Endothelial cell of umbilical vein (primary cell): ENCODE data around the gene PER3. TPM values are rescaled to one million over a fixed set of nuclear protein-coding genes. Genes with fewer than 3 reads are reported as not detected.

Source experiments
- BruUV-seq: library from RNA; stranded (reverse); fragments of 400-500 nt; replicated peaks from 2 replicates; lab custom pipeline; 2021; lab: Mats Ljungman, UMichigan
- CTCF ChIA-PET: fragments of 300-600, 350-600 bp; sonication (Branson Sonifier 250); formaldehyde crosslinking; loops from one replicate; lab custom pipeline; 2021; ENCODE audit warnings: antibody characterized with exemption, inconsistent platforms; lab: Charles Lee
- POLR2A ChIA-PET: fragments of 300-600, 350-600 bp; sonication (Branson Sonifier 250); formaldehyde crosslinking; loops from one replicate; lab custom pipeline; 2021; ENCODE audit warnings: antibody characterized with exemption, inconsistent platforms; lab: Charles Lee
- DNase-seq: peaks from one replicate; pipeline ENCODE4 v3.0.0-alpha.2; 2011; ENCODE audit warnings: low read depth, low spot score
- FAIRE-seq: peaks from 2 replicates; lab custom pipeline; 2011; peaks lifted over from hg19 to GRCh38; lab: Jason Lieb, UNC
- H2AFZ ChIP-seq: 2 replicates; pipeline ENCODE4 v1.6.0; 2012; ENCODE audit warnings: low read depth, low read length, control low read depth, inconsistent platforms
- H3K27ac ChIP-seq: 2 replicates; pipeline ENCODE4 v1.5.1; 2011; ENCODE audit warnings: low read depth, mild to moderate bottlenecking, control low read depth, low read length, moderate library complexity; ENCODE audit not compliant: insufficient read depth
- H3K27me3 ChIP-seq, 2 experiments: 2 replicates each; pipeline versions ENCODE4 v1.6.0 to v1.6.1; 2011; ENCODE audit warnings: low read length in 2 of 2, mixed read lengths in 1 of 2; ENCODE audit not compliant: control insufficient read depth in 2 of 2, insufficient read depth in 2 of 2
- H3K36me3 ChIP-seq, 2 experiments: 2 replicates in 1 of 2; 3 replicates in 1 of 2; pipeline ENCODE4 v1.5.1; 2011; ENCODE audit warnings: low read length in 2 of 2, mild to moderate bottlenecking in 1 of 2, moderate library complexity in 1 of 2; ENCODE audit not compliant: control insufficient read depth in 2 of 2, insufficient read depth in 2 of 2; ENCODE audit errors: extremely low read depth in 1 of 2
- H3K4me1 ChIP-seq: 3 replicates; pipeline ENCODE4 v1.5.1; 2011; ENCODE audit warnings: mild to moderate bottlenecking, low read length; ENCODE audit not compliant: control insufficient read depth, insufficient read depth; ENCODE audit errors: extremely low read depth
- H3K4me2 ChIP-seq: 2 replicates; pipeline ENCODE4 v1.6.1; 2011; ENCODE audit warnings: low read length, control low read depth, mixed read lengths; ENCODE audit not compliant: insufficient read depth
- H3K4me3 ChIP-seq, 3 experiments: fragments of 200-600 bp in 1 of 3; sonication (generic), shearing (Covaris generic) in 1 of 3; replicated peaks in 1 of 3; 2 replicates each; pipeline ENCODE4 v1.5.1; 2011 to 2016; ENCODE audit warnings: control low read depth in 3 of 3, low read length in 3 of 3, mild to moderate bottlenecking in 2 of 3, inconsistent platforms in 1 of 3, low read depth in 1 of 3, moderate library complexity in 1 of 3; ENCODE audit not compliant: insufficient read depth in 1 of 3
- H3K79me2 ChIP-seq: 2 replicates; pipeline ENCODE4 v1.6.0; 2012; ENCODE audit warnings: low read length, inconsistent platforms; ENCODE audit not compliant: control insufficient read depth, insufficient read depth
- H3K9ac ChIP-seq: replicated peaks from 2 replicates; pipeline ENCODE3; 2011; ENCODE audit warnings: low read length, control low read depth; ENCODE audit not compliant: insufficient read depth; ENCODE audit errors: extremely low read depth
- H3K9me1 ChIP-seq: replicated peaks from 3 replicates; pipeline ENCODE4 v1.6.0; 2011; ENCODE audit warnings: mild to moderate bottlenecking, low read length; ENCODE audit not compliant: control insufficient read depth, insufficient read depth; ENCODE audit errors: extremely low read depth
- H3K9me3 ChIP-seq: replicated peaks from 2 replicates; pipeline ENCODE4 v1.5.1; 2012; ENCODE audit warnings: low read length, inconsistent platforms; ENCODE audit not compliant: control insufficient read depth, insufficient read depth
- H4K20me1 ChIP-seq: replicated peaks from 2 replicates; pipeline ENCODE3; 2011; ENCODE audit warnings: mild to moderate bottlenecking, low read length; ENCODE audit not compliant: control insufficient read depth, insufficient read depth; ENCODE audit errors: extremely low read depth
- FOS ChIP-seq: IDR thresholded peaks from 2 replicates; pipeline ENCODE4 v1.6.1; 2011; ENCODE audit warnings: mild to moderate bottlenecking, low read length, moderate library complexity, borderline replicate concordance; ENCODE audit not compliant: insufficient read depth
- GATA2 ChIP-seq: IDR thresholded peaks from 2 replicates; pipeline ENCODE4 v1.7.0; 2011; ENCODE audit warnings: low read depth, mild to moderate bottlenecking, moderate library complexity, mixed read lengths, low read length; ENCODE audit not compliant: insufficient read length, insufficient read depth
- JUN ChIP-seq: IDR thresholded peaks from 2 replicates; pipeline ENCODE4 v1.6.1; 2011; ENCODE audit warnings: borderline replicate concordance, low read depth; ENCODE audit not compliant: insufficient read length, insufficient read depth
- MYC ChIP-seq: IDR thresholded peaks from one replicate; pipeline ENCODE4 v1.6.1; 2011; ENCODE audit warnings: mild to moderate bottlenecking, low read depth, low read length
- POLR2A ChIP-seq: IDR thresholded peaks from 2 replicates; pipeline ENCODE4 v1.6.1; 2012; ENCODE audit warnings: low read depth, mild to moderate bottlenecking, control low read depth, low read length
- dilution Hi-C: fragments of 300-500 bp; cut with MboI; formaldehyde crosslinking; loops from one replicate; pipeline ENCODE4 v1.15.0; 2019; ENCODE audit warnings: low sequenced_read_pairs; ENCODE audit not compliant: extremely low pct_ligation_motif_present
- intact Hi-C: fragments of 100-400 bp; cut with micrococcal nuclease; formaldehyde crosslinking; loops from one replicate; pipeline ENCODE4 v1.10.0; 2022
- polyA plus RNA-seq, 4 experiments: library from polyadenylated mRNA; depleted of rRNA in 3 of 4; stranded (reverse) in 3 of 4; unstranded in 1 of 4; fragments of >200 nt; gene quantifications; 2 replicates each; pipeline versions ENCODE4 v1.2.1 to v1.2.3, GENCODE V29; 2011 to 2012; ENCODE audit warnings: missing spikeins in 1 of 4
- total RNA-seq: library from RNA; stranded (reverse); gene quantifications from 2 replicates; pipeline ENCODE4 v1.2.3, GENCODE V29; 2021
- TF ChIP-seq, protein P1 (sequence below), 2 donors: IDR thresholded peaks; 1 replicate in 1 of 2; 2 replicates in 1 of 2; pipeline ENCODE4 v1.5.1; 2011; ENCODE audit warnings: low read length in 2 of 2, mild to moderate bottlenecking in 2 of 2, moderate library complexity in 2 of 2, control low read depth in 1 of 2, inconsistent platforms in 1 of 2, low read depth in 1 of 2; ENCODE audit not compliant: insufficient read depth in 1 of 2; ENCODE audit errors: extremely low read depth in 1 of 2

Gene PER3
- total and polyA plus RNA-seq, 2 donors (not counting 3 experiments of a cell fraction or from before 2014, with no cell fraction given), result 2.5 to 2.6 TPM

DNA sequence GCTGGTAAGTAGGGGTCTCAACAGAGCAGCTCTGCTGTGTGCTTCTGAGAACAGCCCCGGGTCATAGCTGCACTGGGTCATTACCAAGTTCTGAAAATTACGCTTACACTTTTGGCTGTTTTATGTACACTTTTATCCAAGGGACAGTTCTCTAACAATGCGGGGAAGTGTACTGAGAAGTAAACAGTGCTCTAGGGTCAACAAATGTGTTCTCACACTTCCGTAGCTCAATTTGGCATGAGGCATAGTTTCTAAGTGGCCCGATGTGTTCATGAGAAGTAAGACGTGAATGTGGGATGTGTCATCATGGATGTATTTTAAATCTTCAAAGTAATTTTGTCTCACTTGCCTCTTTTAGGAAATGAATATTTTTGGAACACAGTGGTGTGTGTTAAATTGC lies 23.8 kb upstream of the PER3 start:
- H3K9ac ChIP-seq, result no peak overlapping the region
- no peaks in the 10 kb centered on the region for H3K36me3 ChIP-seq
- H3K79me2 ChIP-seq, result no peaks in the 10 kb centered on the region
- H2AFZ ChIP-seq, result no peak overlapping the region
- no peaks in the 10 kb centered on the region for H4K20me1 ChIP-seq
- FAIRE-seq (peak; percentile 38), DNase-seq (peak; percentile 55)
- H3K27me3 ChIP-seq, result no peaks in the 10 kb centered on the region
- no peaks in the 10 kb centered on the region for H3K4me1 ChIP-seq
- no peaks in the 10 kb centered on the region for H3K9me1 ChIP-seq
- CTCF ChIA-PET, result interaction anchor here (1.4 to 4.7 kb wide), 2 partner anchors 9 to 91 kb away, joined by 3 to 52 read pairs; no protein-coding TSS in a partner anchor
- H3K4me3 ChIP-seq, result no peak overlapping the region
- H3K4me2 ChIP-seq, result peak overlapping the region; percentile 9
- dilution Hi-C loops, result no loop called here
- no peaks in the 10 kb centered on the region for H3K9me3 ChIP-seq
- no TSS peak for BruUV-seq
- POLR2A ChIA-PET, result no interaction called here
- no peak for TF ChIP-seq FOS
- TF ChIP-seq JUN, result peak; percentile 25
- intact Hi-C loops, result loop anchor here (10.0 kb wide), 1 partner anchor 215 kb away; no protein-coding TSS in a partner anchor
- peak overlapping the region; percentile 43 for H3K27ac ChIP-seq

DNA sequence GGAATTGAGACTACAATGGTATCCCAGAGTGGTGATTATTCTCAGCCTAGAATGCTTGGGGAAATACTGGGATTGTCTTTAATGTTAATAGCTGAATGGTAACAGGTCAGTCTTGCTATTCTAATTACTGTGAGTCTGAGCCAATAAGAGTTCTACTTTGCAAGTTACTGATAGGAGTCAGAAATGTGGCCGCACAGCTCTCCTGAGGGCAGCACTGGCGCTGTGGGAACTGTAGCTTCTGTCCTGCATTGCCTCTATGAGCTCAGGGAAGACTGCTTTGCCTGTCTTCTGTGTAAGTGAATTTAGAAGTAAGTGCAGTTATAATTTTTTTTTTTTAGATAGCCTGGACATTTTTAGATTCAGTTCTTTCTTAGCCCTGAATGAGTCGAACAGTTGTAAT lies 23.0 kb upstream of the PER3 start:
- Histone ChIP-seq H3K27ac (no peak overlapping the region), H3K79me2 (no peaks in the 10 kb centered on the region), H3K9ac (no peak overlapping the region), H4K20me1 (no peaks in the 10 kb centered on the region), H3K27me3 (no peaks in the 10 kb centered on the region), H3K4me1 (no peaks in the 10 kb centered on the region), H3K9me3 (no peaks in the 10 kb centered on the region), H3K4me2 (no peak overlapping the region), H2AFZ (no peak overlapping the region), H3K4me3 (no peak overlapping the region), H3K36me3 (no peaks in the 10 kb centered on the region), H3K9me1 (no peaks in the 10 kb centered on the region)
- TF ChIP-seq, protein P1, sequence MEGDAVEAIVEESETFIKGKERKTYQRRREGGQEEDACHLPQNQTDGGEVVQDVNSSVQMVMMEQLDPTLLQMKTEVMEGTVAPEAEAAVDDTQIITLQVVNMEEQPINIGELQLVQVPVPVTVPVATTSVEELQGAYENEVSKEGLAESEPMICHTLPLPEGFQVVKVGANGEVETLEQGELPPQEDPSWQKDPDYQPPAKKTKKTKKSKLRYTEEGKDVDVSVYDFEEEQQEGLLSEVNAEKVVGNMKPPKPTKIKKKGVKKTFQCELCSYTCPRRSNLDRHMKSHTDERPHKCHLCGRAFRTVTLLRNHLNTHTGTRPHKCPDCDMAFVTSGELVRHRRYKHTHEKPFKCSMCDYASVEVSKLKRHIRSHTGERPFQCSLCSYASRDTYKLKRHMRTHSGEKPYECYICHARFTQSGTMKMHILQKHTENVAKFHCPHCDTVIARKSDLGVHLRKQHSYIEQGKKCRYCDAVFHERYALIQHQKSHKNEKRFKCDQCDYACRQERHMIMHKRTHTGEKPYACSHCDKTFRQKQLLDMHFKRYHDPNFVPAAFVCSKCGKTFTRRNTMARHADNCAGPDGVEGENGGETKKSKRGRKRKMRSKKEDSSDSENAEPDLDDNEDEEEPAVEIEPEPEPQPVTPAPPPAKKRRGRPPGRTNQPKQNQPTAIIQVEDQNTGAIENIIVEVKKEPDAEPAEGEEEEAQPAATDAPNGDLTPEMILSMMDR (IDR thresholded peaks at IDR 0.05; ENCODE audit: extremely low read depth in 1 of 2, insufficient read depth in 1 of 2, low read depth in 1 of 2, low read length in 2 of 2), result no peak
- TF ChIP-seq MYC (no peak), JUN (no peak), FOS (no peak), GATA2 (no peak), POLR2A (no peak)
- BruUV-seq, result no TSS peak
- DNase-seq (no peak), FAIRE-seq (no peak)
- POLR2A ChIA-PET, result no interaction called here
- intact Hi-C loops, result loop anchor here (10.0 kb wide), 1 partner anchor 216 kb away; no protein-coding TSS in a partner anchor
- CTCF ChIA-PET, result interaction anchor here (0.9 to 4.7 kb wide), 3 partner anchors 8 to 92 kb away, joined by 3 to 52 read pairs (median 23); no protein-coding TSS in a partner anchor
- dilution Hi-C loops, result no loop called here
